ENCODE results near the gene PCDH15. TPM values are rescaled to one million over a fixed set of nuclear protein-coding genes. Genes with fewer than 3 reads are reported as not detected.

Gene PCDH15
- total RNA-seq, 1 donor from 2014 or later = 0.07 TPM

DNA sequence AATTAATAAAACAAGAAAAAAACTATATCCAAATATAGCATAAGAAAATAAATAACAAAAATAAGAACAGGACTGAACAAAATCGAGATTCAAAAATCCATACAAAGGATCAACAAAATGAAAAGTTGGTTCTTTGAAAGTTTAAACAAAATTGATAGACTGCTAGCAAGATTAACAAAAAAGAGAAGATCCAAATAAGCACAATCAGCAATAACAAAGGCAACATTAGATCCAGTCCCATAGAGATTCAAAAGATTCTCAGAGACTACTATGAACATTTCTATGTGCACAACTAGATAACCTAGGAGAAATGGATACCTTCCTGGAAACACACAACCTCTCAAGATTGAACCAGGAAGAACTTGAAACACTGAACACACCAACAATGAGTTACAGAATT lies 534.6 kb downstream of the PCDH15 start:
- H3K4me1 Mint-ChIP-seq (ENCODE audit: low read depth) = no peaks in the 10 kb centered on the region
- intact Hi-C loops (cut with micrococcal nuclease) = no loop called here
- no peaks in the 10 kb centered on the region for H3K27me3 Mint-ChIP-seq (ENCODE audit: low read depth)
- H3K36me3 Mint-ChIP-seq (ENCODE audit: low read depth) = no peaks in the 10 kb centered on the region
- H3K27ac Mint-ChIP-seq = no peak overlapping the region
- no peak for DNase-seq (ENCODE audit: low spot score)
- H3K4me3 Mint-ChIP-seq (ENCODE audit: low read depth) = no peak overlapping the region
- peaks cover 36% of the 10 kb centered on the region for H3K9me3 Mint-ChIP-seq

DNA sequence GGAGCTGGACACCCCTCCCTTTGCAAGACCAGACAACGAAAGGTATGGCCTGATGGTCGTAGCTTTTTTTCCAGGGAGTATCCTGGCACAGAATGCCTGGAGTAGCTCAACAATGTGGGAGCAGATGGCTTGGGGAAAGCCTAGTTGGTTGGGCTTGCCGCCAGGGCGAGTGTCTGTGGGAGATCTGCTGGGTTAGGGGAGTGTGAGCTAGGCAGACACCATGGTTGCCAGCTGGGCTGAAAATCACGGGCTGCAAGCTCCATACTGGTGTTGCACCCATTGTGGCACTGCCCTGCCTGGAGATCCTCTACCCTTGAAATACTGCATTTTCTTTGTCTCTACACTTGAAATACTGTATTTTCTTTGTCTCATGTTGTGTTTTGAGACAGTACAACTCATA lies 538.3 kb downstream of the PCDH15 start:
- no peaks in the 10 kb centered on the region for H3K36me3 Mint-ChIP-seq (ENCODE audit: low read depth)
- peaks cover 39% of the 10 kb centered on the region for H3K9me3 Mint-ChIP-seq
- no peaks in the 10 kb centered on the region for H3K27me3 Mint-ChIP-seq (ENCODE audit: low read depth)
- no peak overlapping the region for H3K4me3 Mint-ChIP-seq (ENCODE audit: low read depth)
- DNase-seq (ENCODE audit: low spot score) = no peak
- no peaks in the 10 kb centered on the region for H3K4me1 Mint-ChIP-seq (ENCODE audit: low read depth)
- intact Hi-C loops (cut with micrococcal nuclease) = no loop called here
- H3K27ac Mint-ChIP-seq = no peak overlapping the region

DNA sequence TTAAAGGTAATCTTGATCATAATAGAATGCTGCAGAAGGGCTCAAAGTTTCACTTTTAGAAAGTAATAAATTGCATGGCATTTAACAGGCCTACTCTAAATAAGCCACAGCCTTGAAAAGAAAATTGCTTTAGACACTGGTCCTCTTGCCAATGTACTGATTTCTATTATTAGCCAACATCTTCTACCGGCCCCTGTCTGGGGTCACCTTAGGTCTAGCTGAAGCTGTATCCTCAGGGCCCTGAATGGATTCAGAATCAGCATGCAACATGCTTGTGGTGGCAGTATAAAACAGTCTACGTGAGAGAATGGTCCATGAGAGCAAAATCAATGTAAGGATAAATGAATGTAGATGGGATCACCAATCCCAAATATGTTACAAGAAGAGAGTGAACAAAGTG lies 541.9 kb downstream of the PCDH15 start:
- Mint-ChIP-seq H3K4me1 (ENCODE audit: low read depth) (no peaks in the 10 kb centered on the region), H3K4me3 (ENCODE audit: low read depth) (no peak overlapping the region), H3K27me3 (ENCODE audit: low read depth) (no peaks in the 10 kb centered on the region), H3K36me3 (ENCODE audit: low read depth) (no peaks in the 10 kb centered on the region), H3K27ac (no peak overlapping the region), H3K9me3 (peaks cover 30% of the 10 kb centered on the region)
- intact Hi-C loops (cut with micrococcal nuclease) = no loop called here
- no peak for DNase-seq (ENCODE audit: low spot score)

DNA sequence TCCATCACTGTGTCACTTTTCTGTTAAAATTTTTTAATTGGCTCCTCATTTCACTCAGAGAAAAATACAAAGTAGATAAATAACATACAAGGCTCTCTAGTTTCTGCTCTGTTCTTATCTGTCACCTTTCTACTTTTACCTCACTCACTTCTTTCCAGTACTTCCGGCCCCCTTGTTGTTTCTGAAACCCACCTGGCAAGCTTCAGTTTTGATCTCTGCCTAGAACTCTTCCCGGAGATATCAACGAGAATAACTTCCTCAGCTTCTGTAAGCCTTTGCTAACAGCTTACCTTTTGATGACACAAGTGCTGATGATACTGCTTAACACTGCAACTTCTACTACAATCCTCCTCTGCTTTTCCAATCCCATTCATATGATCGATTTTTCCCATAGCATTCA lies 566.2 kb downstream of the PCDH15 start:
- no peak overlapping the region for H3K4me3 Mint-ChIP-seq (ENCODE audit: low read depth)
- DNase-seq (ENCODE audit: low spot score) = no peak
- H3K27ac Mint-ChIP-seq = no peak overlapping the region
- H3K36me3 Mint-ChIP-seq (ENCODE audit: low read depth) = no peaks in the 10 kb centered on the region
- H3K27me3 Mint-ChIP-seq (ENCODE audit: low read depth) = no peaks in the 10 kb centered on the region
- H3K4me1 Mint-ChIP-seq (ENCODE audit: low read depth) = no peaks in the 10 kb centered on the region
- peaks cover 32% of the 10 kb centered on the region for H3K9me3 Mint-ChIP-seq
- intact Hi-C loops (cut with micrococcal nuclease) = no loop called here

DNA sequence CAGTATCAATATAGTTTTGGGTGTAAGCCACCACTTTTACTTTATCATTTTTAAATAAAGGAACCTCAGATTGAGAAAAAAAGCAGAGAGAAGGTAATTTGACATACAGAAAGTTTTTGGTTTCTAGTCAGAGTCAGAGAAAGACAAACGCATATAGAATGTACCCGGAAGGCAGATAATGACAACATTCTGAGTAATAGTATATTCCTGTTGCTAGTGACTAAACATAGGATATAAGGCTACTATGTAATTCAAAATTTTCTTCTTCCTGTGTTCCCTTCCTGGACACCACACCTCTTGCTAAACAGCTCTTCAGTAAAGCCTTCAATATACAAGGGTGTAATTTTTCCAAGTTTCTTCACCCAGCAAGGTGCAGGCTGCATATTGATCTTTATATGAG lies 597.6 kb downstream of the PCDH15 start:
- Mint-ChIP-seq H3K27me3 (ENCODE audit: low read depth) (no peaks in the 10 kb centered on the region), H3K4me3 (ENCODE audit: low read depth) (no peak overlapping the region), H3K9me3 (peaks cover 28% of the 10 kb centered on the region), H3K27ac (no peak overlapping the region), H3K4me1 (ENCODE audit: low read depth) (no peaks in the 10 kb centered on the region), H3K36me3 (ENCODE audit: low read depth) (no peaks in the 10 kb centered on the region)
- intact Hi-C loops (cut with micrococcal nuclease) = no loop called here
- DNase-seq (ENCODE audit: low spot score) = no peak

DNA sequence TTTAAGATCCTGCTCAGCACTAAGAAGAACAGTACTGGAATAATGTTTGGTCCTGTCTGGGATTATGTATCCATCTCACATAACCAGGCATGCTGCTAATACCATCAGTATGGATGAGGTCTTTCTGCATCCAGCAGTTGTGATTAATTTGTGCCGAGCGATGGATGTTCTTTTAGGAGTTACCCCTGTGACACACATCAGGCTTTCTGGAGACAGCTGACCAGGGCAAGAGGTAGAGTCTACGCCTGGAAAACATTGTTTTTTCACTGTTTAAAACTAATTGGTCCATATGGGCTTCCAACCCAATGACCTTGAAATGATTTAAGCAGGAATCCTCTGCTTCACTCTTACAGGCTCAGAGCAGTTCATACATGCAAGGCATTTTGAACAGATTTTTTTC lies 603.0 kb downstream of the PCDH15 start:
- Mint-ChIP-seq H3K4me1 (ENCODE audit: low read depth) (no peaks in the 10 kb centered on the region), H3K4me3 (ENCODE audit: low read depth) (no peak overlapping the region), H3K27me3 (ENCODE audit: low read depth) (no peaks in the 10 kb centered on the region), H3K9me3 (peaks cover 17% of the 10 kb centered on the region), H3K36me3 (ENCODE audit: low read depth) (no peaks in the 10 kb centered on the region), H3K27ac (no peak overlapping the region)
- intact Hi-C loops (cut with micrococcal nuclease) = no loop called here
- no peak for DNase-seq (ENCODE audit: low spot score)

DNA sequence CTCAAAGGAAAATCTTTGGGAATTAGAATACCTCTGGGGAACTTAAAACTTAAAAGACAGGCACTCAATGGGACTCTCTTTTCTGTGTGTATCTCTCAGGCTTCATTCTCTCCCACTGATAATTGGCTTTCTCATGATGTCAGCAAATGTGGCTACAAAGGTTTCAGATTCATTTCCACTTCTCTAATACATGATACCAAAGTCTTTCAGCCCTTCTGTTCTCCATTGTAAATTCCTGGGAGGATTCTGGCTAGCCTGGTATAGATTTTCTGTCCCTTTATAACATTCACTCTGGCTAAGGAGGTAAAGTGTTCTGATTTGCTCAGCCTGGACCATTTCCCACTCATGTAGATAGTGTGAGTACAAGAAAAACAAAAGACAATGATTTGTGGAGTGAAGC lies 606.2 kb downstream of the PCDH15 start:
- Mint-ChIP-seq H3K4me3 (ENCODE audit: low read depth) (no peak overlapping the region), H3K27ac (no peak overlapping the region), H3K27me3 (ENCODE audit: low read depth) (no peaks in the 10 kb centered on the region), H3K4me1 (ENCODE audit: low read depth) (no peaks in the 10 kb centered on the region), H3K36me3 (ENCODE audit: low read depth) (no peaks in the 10 kb centered on the region), H3K9me3 (peaks cover 17% of the 10 kb centered on the region)
- no peak for DNase-seq (ENCODE audit: low spot score)
- intact Hi-C loops (cut with micrococcal nuclease) = no loop called here

DNA sequence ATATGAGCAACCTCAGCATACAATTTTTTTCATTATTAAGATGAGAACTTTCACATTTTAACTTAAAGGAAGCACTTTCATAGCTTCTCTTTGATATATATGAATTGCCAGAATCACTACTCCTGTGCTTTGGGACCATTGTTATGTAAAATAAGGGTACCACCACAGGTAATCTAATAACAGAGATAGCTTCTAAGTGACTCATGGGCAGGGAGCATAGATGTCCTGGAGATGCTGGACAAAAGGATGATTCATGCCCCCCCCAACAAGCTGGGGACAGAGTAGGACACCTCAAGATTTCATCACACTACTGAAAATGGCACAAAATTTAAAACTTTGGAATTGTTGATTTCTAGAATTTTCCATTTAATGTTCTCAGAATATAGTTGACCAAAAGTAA lies 641.1 kb downstream of the PCDH15 start:
- Mint-ChIP-seq H3K27me3 (ENCODE audit: low read depth) (no peaks in the 10 kb centered on the region), H3K36me3 (ENCODE audit: low read depth) (no peaks in the 10 kb centered on the region), H3K9me3 (peaks cover 46% of the 10 kb centered on the region), H3K4me3 (ENCODE audit: low read depth) (no peak overlapping the region), H3K4me1 (ENCODE audit: low read depth) (no peaks in the 10 kb centered on the region), H3K27ac (no peak overlapping the region)
- no peak for DNase-seq (ENCODE audit: low spot score)
- intact Hi-C loops (cut with micrococcal nuclease) = no loop called here

DNA sequence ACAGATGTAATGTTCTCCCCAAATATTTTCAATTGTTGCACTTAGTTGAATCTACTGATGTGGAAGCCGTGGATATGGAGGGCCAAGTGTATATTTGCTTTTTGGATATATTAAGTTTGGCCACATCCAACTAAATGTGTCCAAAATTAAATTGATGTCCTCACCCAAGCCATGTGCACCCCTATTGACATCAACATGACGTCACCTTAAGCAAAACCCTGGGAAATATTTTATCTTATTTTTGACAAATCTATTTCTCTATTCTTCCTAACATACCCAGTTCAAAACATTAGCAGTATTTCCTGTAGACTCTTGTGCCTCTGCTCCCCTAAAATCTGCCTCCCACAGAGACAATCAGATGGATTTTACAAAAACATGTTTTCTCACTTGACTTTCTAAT lies 652.5 kb downstream of the PCDH15 start:
- H3K4me3 Mint-ChIP-seq (ENCODE audit: low read depth) = no peak overlapping the region
- no peaks in the 10 kb centered on the region for H3K4me1 Mint-ChIP-seq (ENCODE audit: low read depth)
- intact Hi-C loops (cut with micrococcal nuclease) = no loop called here
- no peak overlapping the region for H3K27ac Mint-ChIP-seq
- H3K9me3 Mint-ChIP-seq = peaks cover 15% of the 10 kb centered on the region
- H3K27me3 Mint-ChIP-seq (ENCODE audit: low read depth) = no peaks in the 10 kb centered on the region
- no peak for DNase-seq (ENCODE audit: low spot score)
- no peaks in the 10 kb centered on the region for H3K36me3 Mint-ChIP-seq (ENCODE audit: low read depth)

DNA sequence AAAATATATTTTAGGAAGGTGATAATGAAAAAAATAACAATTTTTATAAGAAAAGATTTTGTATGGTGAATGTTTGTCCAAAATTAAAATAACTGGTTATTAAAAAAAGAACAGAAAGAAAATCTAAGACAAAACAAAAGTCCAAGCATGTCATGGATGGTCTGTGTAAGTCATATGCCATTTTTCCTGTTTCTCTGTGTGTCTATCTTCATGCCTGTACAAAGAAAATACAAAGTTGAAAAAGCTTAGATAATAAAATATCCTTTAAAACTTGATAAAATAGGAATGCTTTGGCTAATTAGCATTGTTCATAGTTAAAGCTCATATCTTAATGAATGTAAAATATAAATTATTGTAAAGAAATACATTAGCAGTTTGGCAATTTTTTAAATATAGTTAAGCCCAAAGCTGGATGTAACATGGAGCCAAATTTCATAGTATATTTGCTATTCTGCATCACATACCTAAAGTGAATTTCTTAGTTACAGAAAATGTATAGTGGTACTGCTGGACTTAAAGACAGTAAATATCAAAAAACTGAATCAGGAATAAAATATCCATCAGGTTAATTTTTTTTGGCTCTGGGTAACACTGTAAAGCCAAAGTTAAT lies 661.1 kb downstream of the PCDH15 start:
- intact Hi-C loops (cut with micrococcal nuclease) = no loop called here
- H3K27me3 Mint-ChIP-seq (ENCODE audit: low read depth) = no peaks in the 10 kb centered on the region
- H3K4me3 Mint-ChIP-seq (ENCODE audit: low read depth) = no peak overlapping the region
- H3K4me1 Mint-ChIP-seq (ENCODE audit: low read depth) = no peaks in the 10 kb centered on the region
- peaks cover 30% of the 10 kb centered on the region for H3K9me3 Mint-ChIP-seq
- no peak for DNase-seq (ENCODE audit: low spot score)
- H3K27ac Mint-ChIP-seq = no peak overlapping the region
- no peaks in the 10 kb centered on the region for H3K36me3 Mint-ChIP-seq (ENCODE audit: low read depth)

DNA sequence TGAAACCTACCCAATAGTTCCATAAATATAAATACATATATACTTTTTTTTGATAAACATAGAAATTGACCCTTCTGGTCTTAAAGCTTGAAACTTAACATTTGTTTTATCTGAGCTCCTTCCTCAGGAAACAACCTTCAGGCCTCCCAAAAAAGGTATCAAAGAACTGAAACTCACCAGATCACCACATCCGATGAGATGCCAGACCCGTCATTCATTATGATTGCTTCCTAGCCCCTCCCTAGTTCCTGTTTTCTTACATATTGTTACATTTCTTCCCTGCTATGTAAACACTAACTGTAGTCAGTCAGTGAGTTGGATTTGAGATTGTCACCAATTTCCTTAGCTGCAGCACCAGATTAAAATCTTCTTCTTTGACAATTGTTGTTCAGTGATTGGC lies 663.6 kb downstream of the PCDH15 start:
- Mint-ChIP-seq H3K9me3 (peaks cover 26% of the 10 kb centered on the region), H3K4me1 (ENCODE audit: low read depth) (no peaks in the 10 kb centered on the region), H3K27ac (no peak overlapping the region), H3K4me3 (ENCODE audit: low read depth) (no peak overlapping the region), H3K27me3 (ENCODE audit: low read depth) (no peaks in the 10 kb centered on the region), H3K36me3 (ENCODE audit: low read depth) (no peaks in the 10 kb centered on the region)
- intact Hi-C loops (cut with micrococcal nuclease) = no loop called here
- no peak for DNase-seq (ENCODE audit: low spot score)

DNA sequence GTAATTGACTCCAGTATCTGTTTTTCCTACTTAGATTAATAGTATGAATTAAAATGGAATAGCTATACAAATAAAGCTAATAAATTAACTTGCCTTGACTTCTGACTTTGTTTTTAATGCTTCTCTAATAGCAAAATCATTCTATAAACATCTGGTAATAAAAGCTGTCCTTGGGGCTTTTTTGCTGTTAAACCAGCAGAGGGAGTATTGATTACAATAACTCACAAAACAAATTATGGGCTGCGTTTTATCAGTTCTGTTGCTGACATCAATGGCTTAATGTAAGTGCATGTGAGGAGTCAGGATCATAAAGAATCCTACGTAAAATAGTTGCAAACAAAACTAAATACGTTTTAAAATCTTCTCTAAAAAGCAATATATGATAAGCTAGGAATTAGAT lies 667.8 kb downstream of the PCDH15 start:
- Mint-ChIP-seq H3K4me1 (ENCODE audit: low read depth) (no peaks in the 10 kb centered on the region), H3K36me3 (ENCODE audit: low read depth) (no peaks in the 10 kb centered on the region), H3K4me3 (ENCODE audit: low read depth) (no peak overlapping the region), H3K27ac (no peak overlapping the region), H3K27me3 (ENCODE audit: low read depth) (no peaks in the 10 kb centered on the region), H3K9me3 (peaks cover 26% of the 10 kb centered on the region)
- intact Hi-C loops (cut with micrococcal nuclease) = no loop called here
- no peak for DNase-seq (ENCODE audit: low spot score)

DNA sequence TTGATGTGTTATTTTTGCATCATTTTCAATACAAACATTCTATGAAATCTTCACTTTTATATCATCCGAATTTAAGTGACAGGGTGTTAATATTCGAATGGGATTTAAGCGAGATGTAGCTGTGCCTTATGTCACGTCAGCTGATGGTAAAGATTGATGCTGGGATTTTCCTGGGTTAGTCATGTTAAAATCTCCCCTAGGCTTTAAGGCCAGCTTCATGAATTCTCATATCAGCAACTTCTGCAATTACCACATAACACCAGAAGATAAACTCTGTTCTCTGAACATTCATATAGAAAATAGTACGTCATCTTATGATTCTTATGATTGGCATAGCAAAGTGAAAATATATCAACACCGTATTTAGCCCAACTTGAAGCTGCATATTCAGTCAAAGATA lies 669.2 kb downstream of the PCDH15 start:
- Mint-ChIP-seq H3K27me3 (ENCODE audit: low read depth) (no peaks in the 10 kb centered on the region), H3K4me1 (ENCODE audit: low read depth) (no peaks in the 10 kb centered on the region), H3K36me3 (ENCODE audit: low read depth) (no peaks in the 10 kb centered on the region), H3K9me3 (peaks cover 17% of the 10 kb centered on the region), H3K27ac (no peak overlapping the region), H3K4me3 (ENCODE audit: low read depth) (no peak overlapping the region)
- no peak for DNase-seq (ENCODE audit: low spot score)
- intact Hi-C loops (cut with micrococcal nuclease) = no loop called here

DNA sequence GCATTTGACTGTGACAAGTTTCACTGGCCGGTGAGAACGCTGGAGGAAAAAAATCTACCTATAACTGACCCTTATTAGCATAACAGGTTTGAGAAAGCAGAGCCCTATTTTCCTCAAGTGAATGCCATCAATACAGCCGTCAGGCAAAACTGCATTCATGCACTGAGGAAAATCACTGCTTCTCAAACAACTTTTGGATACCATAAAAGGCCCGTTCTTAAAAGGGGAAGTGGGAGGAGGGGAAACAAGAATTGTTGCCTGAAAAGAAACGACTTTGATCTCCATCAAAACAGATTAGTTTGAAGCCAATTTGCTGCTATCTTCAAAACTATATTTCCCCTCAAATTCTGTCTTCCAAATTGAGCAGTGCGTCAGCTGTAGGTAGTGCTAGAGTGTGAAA lies 670.6 kb downstream of the PCDH15 start:
- Mint-ChIP-seq H3K4me1 (ENCODE audit: low read depth) (no peaks in the 10 kb centered on the region), H3K27me3 (ENCODE audit: low read depth) (no peaks in the 10 kb centered on the region), H3K27ac (no peak overlapping the region), H3K4me3 (ENCODE audit: low read depth) (no peak overlapping the region), H3K9me3 (peaks cover 14% of the 10 kb centered on the region), H3K36me3 (ENCODE audit: low read depth) (no peaks in the 10 kb centered on the region)
- no peak for DNase-seq (ENCODE audit: low spot score)
- intact Hi-C loops (cut with micrococcal nuclease) = no loop called here

All from activated T-helper 2 cell treated with anti-CD3 and anti-CD28 coated beads, Interferon-gamma antibody, Interleukin-2, Interleukin-4, amounts not matched to agents 10 μg/mL and 5 μg/mL and 100 μg/mL, durations not matched to agents 14 hours and 24 hours and 36 hours (primary cell).